Lung (tissue), 12 donors: ENCODE data around the gene MAP3K4. TPM values are rescaled to one million over a fixed set of nuclear protein-coding genes. Genes with fewer than 3 reads are reported as not detected.

Experiments used
- ATAC-seq: fragments of 200-7000 bp; cut with Tn5 transposase; one replicate; pipeline ENCODE4 v1.9.1; 2020; ENCODE audit warnings: moderate number of reproducible peaks; ENCODE audit not compliant: insufficient read depth, low FRiP score
- DNase-seq, 3 donors: peaks; one replicate each; pipeline ENCODE4 v3.0.0-alpha.2; 2013 to 2017
- H3K27ac ChIP-seq, 2 donors: one replicate each; pipeline ENCODE4 v1.5.1; 2013; ENCODE audit warnings: mild to moderate bottlenecking in 2 of 2, moderate library complexity in 2 of 2, control low read depth in 1 of 2, inconsistent platforms in 1 of 2, low read depth in 1 of 2, low read length in 1 of 2
- H3K27me3 ChIP-seq, 3 donors: one replicate each; pipeline ENCODE4 v1.5.1; 2013; ENCODE audit warnings: low read length in 2 of 3; ENCODE audit not compliant: control insufficient read depth in 3 of 3, insufficient read depth in 3 of 3
- H3K36me3 ChIP-seq, 4 donors: one replicate each; pipeline ENCODE4 v1.5.1; 2013; ENCODE audit warnings: low read length in 4 of 4, mild to moderate bottlenecking in 1 of 4, moderate library complexity in 1 of 4; ENCODE audit not compliant: control insufficient read depth in 4 of 4, insufficient read depth in 4 of 4
- H3K4me1 ChIP-seq, 5 donors: one replicate each; pipeline ENCODE4 v1.5.1; 2013; ENCODE audit warnings: low read length in 5 of 5, mild to moderate bottlenecking in 2 of 5, moderate library complexity in 1 of 5; ENCODE audit not compliant: control insufficient read depth in 5 of 5, insufficient read depth in 5 of 5
- H3K4me3 ChIP-seq: one replicate; pipeline ENCODE4 v1.5.1; 2013; ENCODE audit warnings: mild to moderate bottlenecking, control low read depth, moderate library complexity
- H3K9ac ChIP-seq, 2 donors: one replicate each; pipeline ENCODE4 v1.5.1; 2013; ENCODE audit warnings: low read length in 2 of 2, control low read depth in 1 of 2; ENCODE audit not compliant: insufficient read depth in 1 of 2
- H3K9me3 ChIP-seq, 4 donors: one replicate each; pipeline ENCODE4 v1.5.1; 2013; ENCODE audit warnings: low read length in 3 of 4, mild to moderate bottlenecking in 1 of 4, moderate library complexity in 1 of 4; ENCODE audit not compliant: control insufficient read depth in 4 of 4, insufficient read depth in 3 of 4
- WGBS, 2 donors: extraction: QIAGEN DNeasy Blood & Tissue Kit; methylation state at CpG; one replicate each; pipeline ENCODE4 v1.1.7; 2013; 5-methylcytosine and 5-hydroxymethylcytosine counted together
- polyA plus RNA-seq, 2 donors: library from polyadenylated mRNA; stranded (reverse); fragments of 200-250 nt; gene quantifications; one replicate each; pipeline ENCODE4 v1.2.1, GENCODE V29; 2013
- total RNA-seq, 2 donors: library from RNA; depleted of rRNA in 1 of 2; stranded (reverse); fragments of >200 nt in 1 of 2; gene quantifications; one replicate each; pipeline ENCODE4 v1.2.1, GENCODE V29; 2014 to 2021
- TF ChIP-seq, protein P1 (sequence below): IDR thresholded peaks from 2 replicates; pipeline ENCODE4 v1.5.1; 2012; ENCODE audit warnings: mild to moderate bottlenecking; ENCODE audit errors: control extremely low read depth, extremely low read depth
- donor health status: control.
- donor health status: control.
- donor health status: Bipolar disorder and iron deficiency.
- donor health status: healthy.
- donor health status: DM: yes; HTN: yes; CAD: no.

The MAP3K4 gene
- total and polyA plus RNA-seq, 4 donors, result 8.6 to 56.8 (median 29.9) TPM

DNA sequence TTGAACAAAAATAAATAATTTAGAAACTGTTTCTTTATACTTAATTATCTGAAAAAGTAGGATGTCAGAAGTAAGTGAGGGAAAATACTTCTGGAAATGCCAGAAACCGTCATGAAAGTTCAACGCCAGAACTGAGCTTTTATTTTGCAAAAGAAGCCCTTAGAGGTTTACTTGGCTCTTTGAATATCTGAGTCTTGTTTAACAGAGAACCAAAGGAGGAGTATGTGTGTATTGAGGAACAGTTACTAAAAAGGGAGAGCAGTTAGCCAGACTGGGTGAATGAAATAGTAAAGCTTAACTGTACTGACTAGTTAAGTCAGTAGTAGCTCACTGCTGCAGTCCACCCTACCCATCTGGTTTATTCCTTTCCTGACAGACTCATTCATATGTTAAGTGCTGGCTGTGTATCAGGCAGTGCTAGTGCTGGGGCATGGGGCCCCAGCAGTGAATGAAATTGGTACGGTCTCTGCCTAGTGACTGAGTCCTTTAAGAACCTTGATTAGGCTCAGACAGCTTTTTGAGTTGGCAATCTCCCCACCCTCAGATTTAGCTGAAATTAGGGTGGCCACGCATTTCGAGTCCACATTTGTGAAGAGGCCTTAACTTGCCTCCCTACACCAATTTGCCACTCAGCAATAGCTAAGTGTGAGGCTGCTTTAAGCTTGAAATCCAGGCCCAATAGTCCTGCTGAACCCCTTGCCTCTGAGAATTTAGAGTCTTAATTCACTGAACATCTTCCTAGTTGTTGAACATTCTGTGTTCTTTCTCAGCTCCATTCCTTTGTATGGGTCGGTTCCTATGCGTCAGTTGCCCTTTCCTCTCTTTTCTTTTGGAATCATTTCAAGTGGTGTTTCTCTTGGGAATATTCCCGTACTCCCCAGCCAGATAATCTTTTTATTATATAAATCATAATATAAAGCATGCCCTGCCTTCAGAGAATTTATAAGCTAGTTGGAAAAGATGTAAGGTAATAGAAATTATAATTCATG lies 20.2 kb downstream of the MAP3K4 start:
- peaks cover 0 to 1% (median 0%) of the 10 kb centered on the region in 4 donors for H3K36me3 ChIP-seq
- DNase-seq (no peak), ATAC-seq (no peak)
- TF ChIP-seq, protein P1, sequence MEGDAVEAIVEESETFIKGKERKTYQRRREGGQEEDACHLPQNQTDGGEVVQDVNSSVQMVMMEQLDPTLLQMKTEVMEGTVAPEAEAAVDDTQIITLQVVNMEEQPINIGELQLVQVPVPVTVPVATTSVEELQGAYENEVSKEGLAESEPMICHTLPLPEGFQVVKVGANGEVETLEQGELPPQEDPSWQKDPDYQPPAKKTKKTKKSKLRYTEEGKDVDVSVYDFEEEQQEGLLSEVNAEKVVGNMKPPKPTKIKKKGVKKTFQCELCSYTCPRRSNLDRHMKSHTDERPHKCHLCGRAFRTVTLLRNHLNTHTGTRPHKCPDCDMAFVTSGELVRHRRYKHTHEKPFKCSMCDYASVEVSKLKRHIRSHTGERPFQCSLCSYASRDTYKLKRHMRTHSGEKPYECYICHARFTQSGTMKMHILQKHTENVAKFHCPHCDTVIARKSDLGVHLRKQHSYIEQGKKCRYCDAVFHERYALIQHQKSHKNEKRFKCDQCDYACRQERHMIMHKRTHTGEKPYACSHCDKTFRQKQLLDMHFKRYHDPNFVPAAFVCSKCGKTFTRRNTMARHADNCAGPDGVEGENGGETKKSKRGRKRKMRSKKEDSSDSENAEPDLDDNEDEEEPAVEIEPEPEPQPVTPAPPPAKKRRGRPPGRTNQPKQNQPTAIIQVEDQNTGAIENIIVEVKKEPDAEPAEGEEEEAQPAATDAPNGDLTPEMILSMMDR, result no peak
- H3K4me1 ChIP-seq, result peaks cover 0 to 30% (median 2%) of the 10 kb centered on the region in 5 donors
- no peaks in the 10 kb centered on the region for H3K27me3 ChIP-seq
- H3K9ac ChIP-seq, result no peak overlapping the region
- no peak overlapping the region for H3K27ac ChIP-seq
- no peaks in the 10 kb centered on the region for H3K9me3 ChIP-seq
- WGBS, 2 donors, result 74 to 79% methylated on average over 8 of the region's 8 CpGs
- no peak overlapping the region for H3K4me3 ChIP-seq

DNA sequence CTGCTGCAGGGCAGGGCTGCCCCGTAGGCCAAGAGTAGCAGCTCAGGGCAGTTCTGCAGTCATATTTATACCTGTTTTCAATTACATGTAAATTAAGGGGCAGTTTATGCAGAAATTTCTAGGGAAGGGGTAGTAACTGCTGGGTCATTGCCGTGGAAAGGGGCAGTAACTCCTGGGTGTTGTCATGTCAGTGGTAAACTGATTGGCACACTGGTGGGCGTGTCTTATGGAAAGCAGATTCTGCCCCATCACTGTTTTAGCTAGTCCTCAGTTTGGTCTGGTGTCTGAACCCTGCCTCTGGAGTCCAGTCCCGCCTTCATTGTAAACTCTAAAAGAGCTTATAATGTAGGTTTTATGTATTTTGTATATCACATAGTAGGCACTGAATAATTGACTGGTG lies 22.1 kb downstream of the MAP3K4 start:
- Histone ChIP-seq H3K4me1 (peaks cover 0 to 31% (median 4%) of the 10 kb centered on the region in 5 donors), H3K27ac (no peak overlapping the region), H3K9ac (no peak overlapping the region), H3K4me3 (no peak overlapping the region), H3K36me3 (no peaks in the 10 kb centered on the region), H3K9me3 (no peaks in the 10 kb centered on the region), H3K27me3 (no peaks in the 10 kb centered on the region)
- DNase-seq (no peak), ATAC-seq (no peak)
- TF ChIP-seq, protein P1, result no peak
- 75 to 88% methylated on average over 4 of the region's 4 CpGs for WGBS, 2 donors

DNA sequence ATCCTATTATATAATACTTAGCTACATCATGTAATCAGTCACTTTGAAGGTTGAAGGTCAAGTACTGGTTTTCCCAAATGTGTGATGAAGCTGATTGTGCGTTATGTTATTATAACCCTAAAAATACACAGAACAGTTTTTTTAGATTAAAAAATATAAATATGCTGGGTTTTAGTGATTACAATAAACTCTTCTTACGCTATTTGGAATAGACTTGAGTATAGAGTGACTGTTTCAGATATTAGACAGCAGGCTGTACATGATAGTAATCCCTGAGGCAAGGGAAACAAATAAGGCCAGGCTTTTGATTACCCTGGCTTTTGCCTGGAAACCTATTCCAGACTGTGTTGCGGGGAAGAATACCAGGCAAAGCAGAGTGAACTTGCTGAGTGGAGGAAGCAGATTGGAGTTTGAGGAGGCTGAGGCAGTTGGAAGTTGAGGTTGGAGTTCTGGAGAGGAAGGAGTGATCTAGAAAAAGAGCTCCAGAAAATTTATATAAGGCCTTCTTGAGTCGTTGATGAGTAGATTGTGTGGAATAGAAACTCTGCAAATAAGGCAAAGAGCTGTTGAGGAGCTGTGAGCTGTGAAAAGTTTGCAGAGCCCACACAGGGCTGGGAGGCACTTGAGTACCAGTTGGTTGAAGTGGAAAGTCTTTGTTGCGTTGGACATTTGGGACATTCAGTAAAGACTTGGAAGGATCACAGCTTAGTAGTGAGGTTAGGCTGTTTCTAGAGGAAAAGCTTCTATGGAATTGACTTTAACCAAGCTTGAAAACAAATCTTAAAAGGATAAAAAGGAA lies 26.4 kb downstream of the MAP3K4 start:
- Histone ChIP-seq H3K27me3 (no peaks in the 10 kb centered on the region), H3K4me3 (no peak overlapping the region), H3K27ac (no peak overlapping the region), H3K9ac (no peak overlapping the region), H3K4me1 (peaks cover 0 to 14% (median 6%) of the 10 kb centered on the region in 5 donors), H3K9me3 (no peaks in the 10 kb centered on the region), H3K36me3 (peaks cover 0 to 1% (median 0%) of the 10 kb centered on the region in 4 donors)
- WGBS, 2 donors, result 74 to 81% methylated on average over 5 of the region's 5 CpGs
- TF ChIP-seq, protein P1, result no peak
- ATAC-seq (peak; percentile 62), DNase-seq (peak in 2 of 3 donors; percentile 64 to 81)
